Stimulated activated CD8-positive, alpha-beta memory T cell treated with anti-CD3 and anti-CD28 coated beads, Interleukin-2, amount 100 ng/mL, for 48 hours (primary cell): ENCODE results near the gene HAUS7.

ENCODE experiments used
- DNase-seq, 2 donors: peaks; one replicate each; pipeline ENCODE4 v3.0.0-alpha.2; 2020; ENCODE audit warnings: low read depth in 2 of 2

The HAUS7 gene

GRCh38 chrX:153477364-153477857 lies 7.0 kb upstream of the HAUS7 start:
- no peak for DNase-seq

DNA sequence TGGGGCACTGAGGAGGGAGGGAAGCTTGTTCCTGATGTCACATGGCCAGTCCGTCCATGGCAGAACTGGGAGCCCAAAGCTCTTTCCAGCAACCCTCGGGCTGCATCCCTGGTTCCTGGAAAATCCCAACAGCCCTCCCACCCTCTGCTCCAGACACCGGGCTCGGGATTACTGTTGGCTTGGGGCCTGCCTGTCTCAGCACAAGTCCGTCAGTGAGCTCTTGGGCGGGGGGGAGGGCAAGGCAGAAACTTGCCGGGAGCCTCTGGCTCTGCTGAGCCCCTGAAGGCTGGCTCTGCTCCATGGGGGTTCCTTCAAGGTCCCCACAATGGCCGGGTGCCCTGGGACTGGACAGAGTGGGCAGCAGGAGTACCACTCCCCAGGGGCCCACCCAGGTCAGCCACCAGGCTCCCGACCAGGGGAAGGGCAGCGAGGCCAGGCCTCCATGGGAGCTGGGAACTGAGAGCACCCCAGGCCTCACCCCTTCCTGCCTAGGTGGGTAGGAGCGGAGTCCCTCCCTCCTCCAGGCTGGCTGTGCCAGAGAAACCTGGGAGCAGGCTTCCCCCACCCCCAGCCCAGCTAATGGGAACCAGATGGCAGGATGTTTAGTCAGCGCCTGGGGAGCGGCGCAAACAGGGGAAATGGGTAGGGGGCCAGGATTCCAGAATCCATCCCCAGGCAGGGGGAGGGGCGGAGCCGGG lies 6.4 kb upstream of the HAUS7 start:
- DNase-seq = no peak

DNA sequence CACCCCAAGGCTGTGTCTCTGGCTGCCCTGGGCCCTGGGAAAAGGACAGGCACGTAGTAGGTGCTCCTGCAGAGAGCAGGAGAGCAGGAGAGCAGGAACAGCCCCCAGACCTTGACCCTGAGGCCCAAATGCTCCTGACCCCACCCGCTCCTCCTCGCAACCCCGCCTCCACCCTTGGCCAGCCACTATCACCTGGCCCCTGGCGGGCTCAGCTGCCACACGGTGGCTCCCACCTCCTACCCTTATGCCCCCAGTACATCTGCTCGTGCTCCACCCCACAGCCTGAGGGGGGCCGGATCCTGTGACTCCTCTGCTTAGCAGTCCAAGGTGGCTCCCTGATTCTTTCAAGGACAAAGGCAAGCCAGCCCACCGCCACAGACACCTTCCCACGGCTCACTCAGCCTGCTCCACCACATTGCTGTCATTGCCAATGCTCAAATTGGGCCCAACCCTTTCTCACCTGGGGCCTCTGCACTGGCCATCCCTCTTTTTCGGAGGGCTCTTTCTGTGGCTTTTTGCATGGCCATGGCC lies 5.4 kb upstream of the HAUS7 start:
- DNase-seq = no peak

- DNase-seq = no peak
Observed at GRCh38 chrX:153475271-153475670, 4.9 kb upstream of the HAUS7 start.

DNA sequence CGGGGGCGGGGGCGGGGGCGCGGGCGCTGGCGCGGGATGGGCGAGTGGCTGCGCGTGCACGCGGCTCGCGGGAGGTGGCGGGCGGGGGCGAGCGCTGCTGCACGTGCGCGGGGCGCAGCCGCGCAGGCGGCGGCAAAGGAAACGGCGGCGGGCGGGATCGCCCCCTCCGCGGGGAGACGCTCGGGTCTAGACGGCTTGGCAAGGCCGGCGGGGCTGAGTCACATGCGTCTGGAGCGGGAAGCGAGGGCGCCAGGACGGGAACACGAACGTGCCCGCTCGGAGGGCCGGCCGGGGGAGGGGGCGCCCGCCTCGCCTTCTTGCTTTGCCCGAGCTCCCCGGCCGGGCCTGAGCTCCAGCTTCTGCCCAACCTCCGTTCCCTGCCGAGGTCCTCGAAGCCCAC lies 4.3 kb upstream of the HAUS7 start:
- peak; percentile 4 to 9 for DNase-seq

GRCh38 chrX:153474266-153474665 lies 3.9 kb upstream of the HAUS7 start:
- no peak for DNase-seq

DNA sequence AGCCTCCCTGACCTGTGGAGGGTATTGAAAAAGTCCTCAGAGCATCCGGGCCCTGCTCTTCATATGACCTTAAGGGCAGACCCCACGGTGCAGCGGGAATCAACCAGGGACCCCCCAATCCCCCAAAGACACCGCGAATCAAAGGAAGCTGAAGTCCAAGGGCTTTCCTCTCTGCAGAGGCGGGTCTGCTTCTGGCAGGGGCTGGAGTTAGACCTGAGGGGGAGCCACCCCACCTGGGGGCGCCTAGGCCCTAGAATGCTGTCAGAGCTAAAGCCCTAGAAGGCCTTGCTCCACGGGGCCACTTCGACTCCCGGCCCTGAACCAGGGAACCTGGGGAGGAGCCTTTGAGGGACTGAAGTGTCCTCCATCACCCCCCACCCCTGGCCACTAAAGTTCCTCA lies 2.8 kb upstream of the HAUS7 start:
- DNase-seq = no peak

DNA sequence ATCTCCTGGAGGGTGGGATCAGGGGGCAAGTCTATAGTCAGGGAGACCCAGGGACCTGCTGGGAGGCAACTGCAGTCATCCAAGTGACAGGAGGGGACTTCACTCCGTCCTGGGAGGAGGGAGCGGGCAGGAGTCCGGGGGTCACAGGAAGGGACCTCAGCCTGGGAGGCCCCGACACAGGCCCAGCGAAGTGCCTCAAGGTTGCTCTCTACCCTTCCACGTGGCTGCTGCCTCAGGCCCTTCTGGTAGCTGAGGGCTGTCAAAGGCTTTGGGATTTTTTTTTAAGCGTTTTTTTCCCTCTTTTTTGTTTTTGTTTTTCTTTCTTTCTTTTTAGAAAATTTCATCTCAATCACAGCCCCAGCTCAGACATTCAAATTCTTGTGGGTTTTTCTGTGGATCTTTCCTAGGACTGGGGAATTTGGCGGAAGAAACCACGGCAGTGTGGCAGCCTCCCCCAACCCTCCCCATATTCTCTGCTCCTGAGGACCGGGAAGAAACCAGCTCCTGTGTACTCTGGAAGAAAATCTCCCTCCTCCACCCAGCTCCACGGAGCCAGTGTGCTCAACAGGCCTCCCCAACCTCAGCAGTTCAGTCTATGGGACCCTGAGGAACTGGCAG lies 1.4 kb upstream of the HAUS7 start:
- DNase-seq = no peak

- DNase-seq = peak in 1 of 2 donors; percentile 6
Observed at GRCh38 chrX:153469811-153470410, 465 bp downstream of the HAUS7 start.

DNA sequence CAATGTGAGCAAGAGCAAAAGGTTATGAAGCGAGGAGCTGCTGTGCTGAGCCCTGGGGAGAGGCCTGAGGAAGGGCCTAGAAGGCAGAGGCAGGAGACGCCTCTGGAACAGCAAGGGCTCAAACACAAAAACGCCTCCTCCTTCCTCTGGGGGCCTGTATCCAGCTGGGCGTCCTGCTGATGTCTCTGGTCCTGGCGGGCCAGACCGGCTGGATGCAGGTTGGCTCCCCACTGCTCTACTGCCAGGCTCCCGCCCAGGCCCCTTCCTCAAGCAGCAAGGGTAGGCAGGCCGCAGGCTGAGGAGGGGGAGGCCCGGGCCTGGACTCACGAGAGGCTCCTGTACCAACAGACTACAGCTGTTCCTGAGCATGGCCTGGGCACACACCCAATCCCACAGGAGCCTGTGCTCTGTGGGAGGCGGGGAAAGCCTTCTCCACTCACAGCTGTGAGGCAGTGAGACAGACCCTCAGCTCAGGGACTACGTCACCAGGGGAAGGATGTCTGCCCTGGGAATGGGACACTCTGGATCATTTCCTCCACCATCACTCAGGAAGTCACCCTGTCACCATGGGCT lies 2.3 kb downstream of the HAUS7 start:
- no peak for DNase-seq

DNA sequence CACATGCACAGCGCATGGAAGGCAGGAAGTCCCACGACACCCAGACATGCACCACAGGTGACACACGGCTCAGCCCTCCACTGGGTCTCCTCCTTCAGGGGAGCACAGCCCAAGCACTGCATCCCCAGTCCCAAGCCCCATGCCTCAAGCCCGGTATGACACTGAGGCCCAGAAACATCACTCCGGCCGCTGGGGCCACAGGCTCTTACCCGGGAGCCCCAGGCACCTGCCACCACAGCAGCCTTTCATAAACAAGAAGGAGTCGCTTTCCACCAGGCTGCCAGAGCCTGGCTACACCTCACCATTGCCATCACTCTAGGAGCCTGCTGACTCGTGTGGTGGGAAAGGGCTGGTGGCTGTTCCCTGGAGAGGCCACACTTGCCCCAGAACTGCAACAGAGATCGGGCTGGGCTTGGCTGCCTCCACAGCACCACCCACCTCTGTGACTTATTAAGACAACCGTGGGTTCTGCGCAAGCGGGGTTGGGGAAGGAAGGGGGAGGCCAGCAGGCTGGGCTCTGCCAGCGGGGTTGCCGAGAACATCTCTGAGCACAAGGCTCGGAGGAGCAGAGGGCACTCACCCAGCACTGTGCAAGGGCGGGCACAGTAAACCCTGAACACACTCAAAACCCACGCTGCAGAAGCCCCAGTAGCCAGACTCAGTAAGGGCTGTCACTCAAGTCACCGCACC lies 4.5 kb downstream of the HAUS7 start:
- no peak for DNase-seq

GRCh38 chrX:153464116-153464515 lies 6.3 kb downstream of the HAUS7 start:
- no peak for DNase-seq

- no peak for DNase-seq
Observed at GRCh38 chrX:153463556-153463955, 6.8 kb downstream of the HAUS7 start.

GRCh38 chrX:153463031-153463430 lies 7.3 kb downstream of the HAUS7 start:
- DNase-seq = no peak

DNA sequence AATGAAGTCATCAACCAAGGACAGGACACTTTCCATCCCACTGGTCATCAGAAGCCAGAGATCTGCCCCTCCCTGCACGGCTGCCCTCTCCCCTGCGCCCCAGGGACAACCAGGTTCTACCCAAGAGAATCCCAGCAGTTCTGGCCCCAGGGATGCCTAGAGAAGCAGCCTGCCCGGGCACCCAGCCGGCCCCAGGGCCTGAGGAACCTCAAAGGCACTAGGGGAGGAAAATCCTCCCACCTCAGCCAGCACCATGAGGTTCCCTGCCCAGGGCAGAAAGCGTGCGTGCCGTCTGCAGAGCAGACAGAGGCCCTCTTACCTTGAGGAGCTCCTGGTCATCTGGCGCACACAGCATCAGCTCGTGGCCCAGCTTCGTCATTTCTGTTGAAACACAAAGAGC lies 8.1 kb downstream of the HAUS7 start:
- DNase-seq = no peak

GRCh38 chrX:153460826-153461225 lies 9.6 kb downstream of the HAUS7 start:
- peak in 1 of 2 donors; percentile 40 for DNase-seq

GRCh38 chrX:153459986-153460385 lies 10.4 kb downstream of the HAUS7 start:
- no peak for DNase-seq

DNA sequence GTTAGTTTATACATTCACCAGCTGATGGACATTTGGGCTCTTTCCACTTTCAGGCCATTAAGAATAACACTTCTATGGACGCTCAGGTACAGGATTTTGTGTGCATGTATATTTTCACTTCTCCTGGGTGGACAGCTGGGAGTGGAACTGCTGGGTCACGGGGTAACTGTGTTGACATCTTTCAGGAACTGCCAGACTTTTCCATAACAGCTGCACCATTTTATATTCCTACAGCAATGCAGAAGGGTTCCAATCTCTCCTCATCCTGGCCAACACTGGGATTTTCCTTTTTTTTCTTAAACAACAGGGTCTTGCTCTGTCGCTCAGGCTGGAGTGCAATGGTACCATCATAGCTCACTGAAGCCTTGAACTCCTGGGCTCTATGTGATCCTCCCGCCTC lies 11.9 kb downstream of the HAUS7 start:
- no peak for DNase-seq

- DNase-seq = no peak
Observed at GRCh38 chrX:153457827-153458466, 12.4 kb downstream of the HAUS7 start.

DNA sequence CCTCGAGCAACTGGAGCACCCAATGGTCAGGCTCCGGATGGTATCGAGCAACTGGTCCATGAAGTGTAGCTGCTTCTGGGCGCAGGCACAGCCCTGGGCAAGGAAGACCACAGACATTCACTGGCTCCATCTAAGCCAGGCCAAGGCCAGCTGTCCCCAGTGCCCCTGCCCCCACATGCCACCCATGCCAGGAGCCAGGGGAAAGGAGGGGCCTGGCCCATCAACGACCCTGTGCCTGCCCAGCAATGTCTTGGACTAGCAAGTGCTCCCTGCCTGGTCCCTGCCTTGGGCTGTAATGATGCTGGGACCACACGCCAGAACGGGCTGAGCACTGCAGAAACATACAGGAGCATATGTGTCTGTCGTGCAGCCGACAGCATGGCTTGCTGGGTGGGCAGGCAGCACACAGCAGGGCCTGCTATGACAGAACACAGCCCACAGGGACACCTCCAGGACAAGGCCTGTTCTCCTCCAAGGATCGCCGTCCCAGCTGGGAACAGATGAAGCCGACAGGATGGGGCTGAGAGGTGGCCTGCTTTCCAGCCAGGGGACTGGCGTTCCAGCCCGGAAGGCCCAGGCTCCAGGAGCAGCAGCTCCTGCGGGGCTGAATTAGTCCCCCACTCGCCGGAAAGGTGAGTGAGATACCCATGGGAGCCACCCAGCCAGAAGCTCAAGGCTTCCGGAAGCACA lies 13.1 kb downstream of the HAUS7 start:
- DNase-seq = no peak

- no peak for DNase-seq
Observed at GRCh38 chrX:153456704-153457103, 13.7 kb downstream of the HAUS7 start.
